HepG2 (cell line): ENCODE results near the gene SYNDIG1. TPM values are rescaled to one million over a fixed set of nuclear protein-coding genes. Genes with fewer than 3 reads are reported as not detected.

Experiments
- ATAC-seq: fragments of 200-7000 bp; cut with Tn5 transposase; 3 replicates; pipeline ENCODE4 v1.9.1; 2020; ENCODE audit warnings: mild to moderate bottlenecking, moderate library complexity
- BruUV-seq: library from RNA; stranded (reverse); fragments of 400-500 nt; replicated peaks from 2 replicates; lab custom pipeline; 2021; lab: Mats Ljungman, UMichigan
- CTCF ChIA-PET: fragments of 300-600 bp; formaldehyde crosslinking; extraction: SDS; loops from one replicate; lab custom pipeline; 2021; ENCODE audit warnings: low total read pairs, inconsistent platforms, low intra/inter-chr PET ratio; lab: Yijun Ruan, JAX
- POLR2A ChIA-PET: fragments of 350-600 bp; sonication (Branson Sonifier 250); formaldehyde crosslinking; loops from one replicate; lab custom pipeline; 2020; ENCODE audit warnings: antibody characterized with exemption, inconsistent platforms; lab: Yijun Ruan, JAX
- DNase-seq: peaks from one replicate; pipeline ENCODE4 v3.0.0-alpha.2; 2015; ENCODE audit warnings: low spot score
- FAIRE-seq: peaks from 3 replicates; lab custom pipeline; 2011; peaks lifted over from hg19 to GRCh38; lab: Jason Lieb, UNC
- H2AFZ ChIP-seq: one replicate; pipeline ENCODE4 v1.6.1; 2011; ENCODE audit warnings: low read length, inconsistent platforms
- H3K27ac ChIP-seq: fragments of 300-600 bp; 3 replicates; pipeline ENCODE4 v1.8.0; 2011; ENCODE audit warnings: mixed run types, mild to moderate bottlenecking, mixed read lengths, low read length, inconsistent platforms; ENCODE audit not compliant: insufficient read depth; ENCODE audit errors: extremely low read length
- H3K27me3 ChIP-seq, 2 experiments: fragments of 200-600 bp in 1 of 2; 2 replicates in 1 of 2; 3 replicates in 1 of 2; pipeline versions ENCODE4 v1.6.0 to v1.8.0; 2011; ENCODE audit warnings: low read length in 2 of 2, mild to moderate bottlenecking in 2 of 2, moderate library complexity in 2 of 2, inconsistent platforms in 1 of 2; ENCODE audit not compliant: insufficient read depth in 2 of 2, control insufficient read depth in 1 of 2
- H3K36me3 ChIP-seq, 2 experiments: fragments of 200-600 bp in 1 of 2; replicated peaks in 1 of 2; 2 replicates in 1 of 2; 3 replicates in 1 of 2; pipeline versions ENCODE4 v1.5.1 to v1.8.0; 2011; ENCODE audit warnings: low read length in 2 of 2, inconsistent platforms in 1 of 2; ENCODE audit not compliant: insufficient read depth in 2 of 2, control insufficient read depth in 1 of 2
- H3K4me1 ChIP-seq: 2 replicates; pipeline ENCODE4 v1.5.1; 2012; ENCODE audit warnings: low read length, inconsistent platforms; ENCODE audit not compliant: insufficient read depth
- H3K4me2 ChIP-seq: 2 replicates; pipeline ENCODE4 v1.6.0; 2011; ENCODE audit warnings: low read depth, low read length, inconsistent platforms
- H3K4me3 ChIP-seq, 3 experiments: fragments of 200-600 bp in 1 of 3; sonication (generic), shearing (Covaris generic) in 1 of 3; replicated peaks in 1 of 3; 2 replicates each; pipeline ENCODE4 v1.5.1; 2011 to 2016; ENCODE audit warnings: low read length in 3 of 3, inconsistent platforms in 2 of 3, low read depth in 2 of 3, mild to moderate bottlenecking in 2 of 3, control low read depth in 1 of 3, mixed read lengths in 1 of 3; ENCODE audit not compliant: insufficient read depth in 1 of 3
- H3K79me2 ChIP-seq: one replicate; pipeline ENCODE4 v1.6.1; 2011; ENCODE audit warnings: low read length, inconsistent platforms; ENCODE audit not compliant: insufficient read depth
- H3K9ac ChIP-seq: 2 replicates; pipeline ENCODE4 v1.6.0; 2011; ENCODE audit warnings: mild to moderate bottlenecking, low read depth, low read length, inconsistent platforms; ENCODE audit not compliant: insufficient read depth
- H3K9me3 ChIP-seq: 2 replicates; pipeline ENCODE4 v1.5.1; 2012; ENCODE audit warnings: mild to moderate bottlenecking, low read length
- H4K20me1 ChIP-seq: 2 replicates; pipeline ENCODE4 v1.6.0; 2011; ENCODE audit warnings: inconsistent platforms, mild to moderate bottlenecking, low read length, moderate library complexity; ENCODE audit not compliant: insufficient read depth
- HMGA1 ChIP-seq: sonication (generic); formaldehyde crosslinking; conservative IDR thresholded peaks from 2 replicates; pipeline ENCODE4 v1.4.0; 2020; ENCODE audit warnings: missing genetic modification reagents
- JUNB ChIP-seq: sonication (generic); formaldehyde crosslinking; IDR thresholded peaks from 2 replicates; pipeline ENCODE4 v1.8.0; 2022; ENCODE audit warnings: missing genetic modification reagents, mild to moderate bottlenecking, borderline replicate concordance
- MED1 ChIP-seq: sonication (generic); formaldehyde crosslinking; IDR thresholded peaks from 2 replicates; pipeline ENCODE4 v1.4.0; 2020; ENCODE audit warnings: missing genetic modification reagents
- RFX5 ChIP-seq: IDR thresholded peaks from 2 replicates; pipeline ENCODE4 v1.6.1; 2011; ENCODE audit warnings: low read depth, low read length, improper control_type of control experiment
- ZNF17 ChIP-seq: sonication (generic); formaldehyde crosslinking; IDR thresholded peaks from 2 replicates; pipeline ENCODE4 v1.5.0; 2020; ENCODE audit warnings: mild to moderate bottlenecking, missing genetic modification reagents
- ZNF24 ChIP-seq: fragments of 450-650 bp; IDR thresholded peaks from 2 replicates; pipeline ENCODE4 v1.6.1; 2017; ENCODE audit warnings: antibody characterized with exemption, mild to moderate bottlenecking
- ZNF530 ChIP-seq: sonication (generic); formaldehyde crosslinking; IDR thresholded peaks from 2 replicates; pipeline ENCODE4 v1.5.0; 2020; ENCODE audit warnings: low read depth, mild to moderate bottlenecking, missing genetic modification reagents
- ZNF782 ChIP-seq: sonication (generic); formaldehyde crosslinking; IDR thresholded peaks from 2 replicates; pipeline ENCODE4 v1.4.0; 2020; ENCODE audit warnings: missing genetic modification reagents, mild to moderate bottlenecking, borderline replicate concordance
- WGBS: methylation state at CpG from one replicate; pipeline ENCODE4 v1.1.6; 2017; ENCODE audit warnings: low lambda C conversion rate; 5-methylcytosine and 5-hydroxymethylcytosine counted together
- in situ Hi-C: cut with HindIII; loops from 2 replicates; pipeline ENCODE4 v1.10.0; 2017; ENCODE audit warnings: low pct_unique_long_range_greater_than_20kb; ENCODE audit not compliant: extremely low pct_ligation_motif_present
- intact Hi-C: fragments of 100-400 bp; cut with micrococcal nuclease; formaldehyde crosslinking; loops from one replicate; pipeline ENCODE4 v1.10.0; 2022; ENCODE audit not compliant: unreplicated experiment
- polyA plus RNA-seq, 8 experiments: library from polyadenylated mRNA; depleted of rRNA in 3 of 8; stranded (reverse) in 7 of 8; unstranded in 1 of 8; fragments of >200 nt; fragmentation: Illumina TruSeq in 4 of 8; extraction: Trizol in 4 of 8; gene quantifications; 2 replicates each; pipeline versions ENCODE4 v1.2.1 to v1.2.3, GENCODE V29; 2011 to 2016; ENCODE audit warnings: low read depth in 4 of 8, missing spikeins in 1 of 8, mixed read lengths in 1 of 8; ENCODE audit not compliant: insufficient read depth in 1 of 8
- total RNA-seq, 5 experiments: library from RNA; depleted of rRNA; stranded (reverse); fragments of >200 nt; fragmentation: Illumina TruSeq; extraction: Trizol; gene quantifications; 2 replicates each; pipeline ENCODE4 v1.2.3, GENCODE V29; 2016; ENCODE audit warnings: low read depth in 1 of 5
- TF ChIP-seq, protein P1 (sequence below): sonication (generic); formaldehyde crosslinking; IDR thresholded peaks from 2 replicates; pipeline ENCODE4 v1.4.0; 2020; ENCODE audit warnings: mild to moderate bottlenecking, missing genetic modification reagents

Gene SYNDIG1
- total and polyA plus RNA-seq, 2 of the 13 experiments (the other 11 are each of a cell fraction or from before 2014, with no cell fraction given) = not detected

DNA sequence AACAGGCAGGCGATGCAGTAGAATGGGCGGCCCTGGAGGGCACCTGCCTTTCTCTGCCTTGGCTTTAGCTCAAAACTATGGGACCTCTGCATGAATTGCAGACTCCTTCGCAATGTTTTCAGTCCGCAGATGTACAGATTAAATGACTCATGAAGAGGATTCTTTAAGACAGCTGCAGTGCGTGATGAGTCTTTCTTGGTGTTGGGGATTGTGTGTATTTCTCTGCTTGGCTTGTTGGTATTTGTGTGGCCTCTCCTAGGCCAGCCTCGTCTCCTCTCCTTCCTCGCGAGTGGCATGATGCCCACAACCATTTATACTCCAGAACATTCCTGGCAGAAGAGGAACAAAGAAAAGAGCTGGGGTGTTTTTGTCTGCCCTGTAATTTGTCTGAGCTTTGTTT is 110.6 kb downstream of the SYNDIG1 start:
- Histone ChIP-seq H3K27ac (no peak overlapping the region), H3K9ac (no peak overlapping the region), H3K27me3 (peaks cover 4 to 19% of the 10 kb centered on the region in 2 experiments; a peak in 3 of 5 replicates), H3K9me3 (no peaks in the 10 kb centered on the region), H3K36me3 (no peaks in the 10 kb centered on the region), H2AFZ (no peak overlapping the region), H3K4me3 (no peak overlapping the region), H3K4me1 (no peaks in the 10 kb centered on the region), H3K4me2 (no peak overlapping the region), H3K79me2 (no peaks in the 10 kb centered on the region), H4K20me1 (no peaks in the 10 kb centered on the region; the same call in 1 of the 2 replicates)
- ATAC-seq (no peak), DNase-seq (no peak), FAIRE-seq (no peak)
- ChIA-PET CTCF (no interaction called here), POLR2A (no interaction called here)
- no TSS peak for BruUV-seq
- in situ Hi-C loops (no loop called here), intact Hi-C loops (no loop called here)
- 36% methylated on average over 8 of the region's 8 CpGs for WGBS
- TF ChIP-seq, protein P1, sequence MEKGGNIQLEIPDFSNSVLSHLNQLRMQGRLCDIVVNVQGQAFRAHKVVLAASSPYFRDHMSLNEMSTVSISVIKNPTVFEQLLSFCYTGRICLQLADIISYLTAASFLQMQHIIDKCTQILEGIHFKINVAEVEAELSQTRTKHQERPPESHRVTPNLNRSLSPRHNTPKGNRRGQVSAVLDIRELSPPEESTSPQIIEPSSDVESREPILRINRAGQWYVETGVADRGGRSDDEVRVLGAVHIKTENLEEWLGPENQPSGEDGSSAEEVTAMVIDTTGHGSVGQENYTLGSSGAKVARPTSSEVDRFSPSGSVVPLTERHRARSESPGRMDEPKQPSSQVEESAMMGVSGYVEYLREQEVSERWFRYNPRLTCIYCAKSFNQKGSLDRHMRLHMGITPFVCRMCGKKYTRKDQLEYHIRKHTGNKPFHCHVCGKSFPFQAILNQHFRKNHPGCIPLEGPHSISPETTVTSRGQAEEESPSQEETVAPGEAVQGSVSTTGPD = no peak
- TF ChIP-seq MED1 (CRISPR knock-in tag) (no peak), RFX5 (no peak), ZNF17 (CRISPR knock-in tag) (no peak), ZNF530 (no peak), ZNF24 (no peak), JUNB (CRISPR knock-in tag) (no peak)

DNA sequence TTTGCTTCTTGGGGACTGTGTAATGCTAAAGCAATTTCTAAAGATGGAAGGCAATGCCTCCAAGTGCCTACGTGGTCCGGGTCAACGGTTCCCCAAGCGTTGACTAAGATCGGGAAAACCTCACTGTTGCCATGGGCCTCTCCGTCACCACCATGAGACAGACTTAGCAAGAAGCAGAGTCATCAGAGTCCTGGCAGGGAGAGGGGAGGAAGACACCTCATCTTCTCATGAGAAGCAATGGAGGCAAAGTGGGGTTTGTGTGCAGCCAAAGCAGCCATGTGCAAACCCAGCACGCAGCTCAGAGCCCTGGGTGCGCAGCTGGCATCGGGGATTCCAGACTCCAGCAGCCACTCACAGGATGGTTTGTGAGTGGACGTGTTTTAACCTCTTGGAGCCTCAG is 111.4 kb downstream of the SYNDIG1 start:
- no peak for DNase-seq
- FAIRE-seq = no peak
- H3K27me3 ChIP-seq = peaks cover 8 to 26% of the 10 kb centered on the region in 2 experiments; a peak in 3 of 5 replicates
- in situ Hi-C loops = no loop called here
- no peak overlapping the region for H3K4me2 ChIP-seq
- no peaks in the 10 kb centered on the region for H3K79me2 ChIP-seq
- no peak overlapping the region for H3K9ac ChIP-seq
- H3K4me3 ChIP-seq = no peak overlapping the region
- H3K27ac ChIP-seq = no peak overlapping the region
- no peaks in the 10 kb centered on the region for H3K36me3 ChIP-seq
- H3K4me1 ChIP-seq = no peaks in the 10 kb centered on the region
- no peak for ATAC-seq
- no peaks in the 10 kb centered on the region for H3K9me3 ChIP-seq
- no peaks in the 10 kb centered on the region; the same call in 1 of the 2 replicates for H4K20me1 ChIP-seq
- TF ChIP-seq ZNF782 (CRISPR knock-in tag) (no peak), HMGA1 (CRISPR knock-in tag) (no peak)
- ChIA-PET CTCF (no interaction called here), POLR2A (no interaction called here)
- no TSS peak for BruUV-seq
- H2AFZ ChIP-seq = no peak overlapping the region
- intact Hi-C loops = no loop called here
- 26% methylated on average over 10 of the region's 10 CpGs for WGBS
